ENCODE data around the gene PLXNA2.
A peak's percentile ranks its signal among the peaks of the same experiment; 100 is the strongest.

Gene PLXNA2

DNA sequence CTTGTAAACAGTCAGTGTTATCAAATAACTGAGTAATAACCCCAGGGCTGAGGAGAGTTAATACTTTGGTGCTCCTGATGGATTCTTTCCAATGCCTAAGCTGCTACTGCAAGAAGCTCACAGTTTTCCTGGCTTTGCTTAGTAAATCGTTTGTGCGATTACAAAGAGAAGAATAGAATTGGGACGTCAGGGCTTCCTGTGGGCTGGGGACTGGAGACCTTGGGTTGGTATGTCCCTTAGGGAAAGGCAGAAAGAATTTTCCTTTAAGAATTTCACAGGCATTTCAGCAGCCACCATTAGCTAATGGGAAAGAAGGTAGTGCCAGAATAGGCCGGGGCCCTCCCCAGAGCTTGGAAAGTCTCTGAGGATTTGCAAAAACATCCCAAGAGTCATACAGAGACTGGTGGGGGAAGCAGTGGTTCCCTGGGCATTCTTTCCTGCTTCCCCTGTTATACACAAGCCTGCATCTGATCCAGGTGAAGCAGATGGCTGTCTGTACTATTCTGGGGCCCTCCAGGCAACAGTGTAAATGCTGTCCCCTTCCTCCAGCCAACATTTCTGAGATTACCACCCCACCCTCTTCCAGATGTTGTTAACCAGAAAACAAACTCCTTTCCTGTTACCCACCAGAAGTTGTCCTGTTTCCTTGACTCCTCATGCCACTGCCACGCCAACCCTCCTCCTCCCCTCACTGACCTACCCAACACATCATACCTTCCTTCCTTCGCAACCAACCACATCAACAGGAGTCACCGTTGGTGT is 40.2 kb downstream of the PLXNA2 start:
- no peak for DNase-seq

DNA sequence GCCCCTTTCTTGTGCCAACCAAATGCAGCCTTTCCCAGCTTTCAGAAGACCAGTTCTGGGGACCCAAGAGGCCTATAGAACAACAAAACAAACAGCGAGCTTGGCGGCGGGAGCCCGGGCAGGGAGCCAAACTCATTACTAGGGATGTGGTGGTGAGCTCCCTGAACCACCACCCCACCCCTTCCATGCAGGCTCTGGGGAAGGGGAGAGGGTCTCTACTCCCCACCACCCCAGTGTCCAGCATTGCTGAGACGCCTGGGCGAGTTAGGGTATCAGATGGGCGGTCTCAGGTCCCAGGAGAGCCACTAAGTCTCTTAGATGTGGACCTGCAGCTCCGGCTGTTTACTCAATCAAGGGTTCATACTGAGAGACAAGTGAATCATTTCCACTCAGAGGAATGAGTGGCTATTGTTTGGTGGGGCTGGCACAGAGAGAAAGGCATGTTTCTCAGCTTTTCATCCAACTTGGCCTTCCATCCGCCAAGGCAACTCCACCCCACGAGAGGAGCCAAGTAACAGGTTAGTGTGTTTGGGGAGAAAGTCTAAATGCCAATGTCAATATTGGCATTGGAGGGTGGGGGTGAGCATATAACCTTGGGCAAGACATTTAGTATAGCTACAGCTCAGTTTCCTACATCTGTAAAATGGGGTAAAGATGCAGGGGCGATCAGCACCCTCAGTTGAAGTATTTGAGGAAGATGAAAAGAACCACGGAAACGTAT is 40.9 kb downstream of the PLXNA2 start:
- peak; percentile 66 for DNase-seq

DNA sequence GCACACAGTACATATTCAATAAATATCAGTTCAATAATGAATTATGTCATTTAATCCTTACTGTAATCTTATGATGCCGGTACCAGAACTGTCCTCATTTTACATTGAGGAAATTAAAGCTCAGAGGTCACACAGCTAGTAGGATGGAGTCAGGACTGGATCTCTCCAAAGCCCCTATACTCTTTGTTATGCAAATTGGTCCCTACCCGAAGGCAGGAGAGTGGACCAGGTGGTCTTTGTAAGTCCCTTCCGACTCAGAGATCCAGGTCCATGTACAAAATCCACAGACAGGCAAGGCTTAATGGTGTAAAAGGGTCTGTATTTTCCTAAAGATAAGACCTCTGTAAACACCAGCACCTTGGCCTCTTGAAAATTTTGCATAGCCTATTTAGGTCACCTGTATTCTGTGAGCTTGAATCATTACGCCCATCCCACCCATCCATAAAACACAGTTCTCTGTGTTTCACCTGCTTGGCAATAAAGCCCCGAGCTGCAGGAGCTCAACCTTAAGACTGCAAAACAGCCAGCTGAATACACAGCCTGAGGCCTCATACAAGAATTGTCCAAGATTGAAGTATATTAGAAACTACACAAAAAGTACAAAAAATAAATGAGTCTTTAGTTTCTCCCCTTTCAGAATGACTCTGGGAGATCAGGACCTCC is 41.7 kb downstream of the PLXNA2 start:
- no peak for DNase-seq

GRCh38 chr1:208201229-208201628 is 43.0 kb downstream of the PLXNA2 start:
- no peak for DNase-seq

DNA sequence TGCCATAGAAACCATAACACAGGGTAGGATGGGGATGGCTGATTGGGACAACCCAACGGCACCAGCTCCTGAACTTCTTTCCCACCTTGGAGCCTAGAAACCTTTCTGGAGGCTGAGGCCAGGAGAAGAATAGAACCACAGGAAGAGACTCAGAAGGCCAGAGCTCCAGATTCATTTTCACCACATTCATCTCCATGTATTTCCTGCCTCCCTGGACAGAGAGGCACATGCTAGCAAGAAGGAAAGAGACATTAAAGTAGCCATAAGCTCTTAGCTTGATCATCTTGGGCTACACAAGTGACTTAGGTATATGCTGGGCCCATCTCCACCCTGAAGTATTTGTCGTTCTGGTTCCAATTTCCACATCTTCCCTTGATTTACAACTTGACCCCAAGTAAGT is 44.1 kb downstream of the PLXNA2 start:
- DNase-seq, result no peak

DNA sequence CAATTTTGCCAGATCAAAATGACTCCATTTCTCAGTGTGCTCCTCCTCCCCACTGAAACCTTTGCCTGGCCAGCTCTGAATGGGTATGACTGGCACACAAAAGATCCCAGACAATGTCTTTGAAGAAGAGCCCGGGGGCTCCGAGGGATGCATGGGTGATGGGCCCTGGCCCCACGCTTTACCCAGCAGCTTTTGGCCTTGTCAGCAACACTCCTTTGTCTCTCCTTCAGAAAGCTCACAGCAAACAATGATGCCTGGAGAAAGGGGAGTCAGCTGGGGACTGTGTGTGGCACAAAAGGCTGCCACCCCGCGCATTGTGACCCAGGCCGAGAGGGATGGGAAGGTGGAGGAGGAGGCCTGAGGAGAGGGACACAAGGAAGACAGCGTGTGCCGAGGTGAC is 45.9 kb downstream of the PLXNA2 start:
- DNase-seq, result no peak

DNA sequence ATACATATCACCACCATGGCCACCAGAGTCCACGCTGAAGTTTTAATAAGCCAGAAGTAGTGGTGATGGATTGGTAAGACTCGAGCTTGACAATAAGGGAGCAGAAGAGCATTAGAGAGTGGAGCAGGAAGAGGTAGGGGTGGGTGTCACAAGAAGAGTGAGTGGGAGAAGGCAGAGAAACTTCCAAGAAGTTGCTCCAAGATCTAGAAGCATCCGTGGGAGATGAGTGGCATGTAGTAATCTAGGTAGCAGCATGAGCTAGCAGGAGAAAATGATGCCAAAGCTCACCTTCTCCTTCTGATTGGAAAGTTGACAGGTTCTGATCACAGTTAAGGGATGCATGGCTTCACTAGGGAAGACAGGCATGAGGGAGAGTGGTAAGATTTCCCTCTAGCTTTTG is 49.2 kb downstream of the PLXNA2 start:
- DNase-seq, result no peak

GRCh38 chr1:208192995-208193394 is 51.2 kb downstream of the PLXNA2 start:
- DNase-seq, result no peak

- DNase-seq, result no peak
These were observed 53.4 kb downstream of the PLXNA2 start for GRCh38 chr1:208190784-208191183.

GRCh38 chr1:208189716-208190115 is 54.5 kb downstream of the PLXNA2 start:
- DNase-seq, result no peak

GRCh38 chr1:208189183-208189582 is 55.0 kb downstream of the PLXNA2 start:
- DNase-seq, result no peak

DNA sequence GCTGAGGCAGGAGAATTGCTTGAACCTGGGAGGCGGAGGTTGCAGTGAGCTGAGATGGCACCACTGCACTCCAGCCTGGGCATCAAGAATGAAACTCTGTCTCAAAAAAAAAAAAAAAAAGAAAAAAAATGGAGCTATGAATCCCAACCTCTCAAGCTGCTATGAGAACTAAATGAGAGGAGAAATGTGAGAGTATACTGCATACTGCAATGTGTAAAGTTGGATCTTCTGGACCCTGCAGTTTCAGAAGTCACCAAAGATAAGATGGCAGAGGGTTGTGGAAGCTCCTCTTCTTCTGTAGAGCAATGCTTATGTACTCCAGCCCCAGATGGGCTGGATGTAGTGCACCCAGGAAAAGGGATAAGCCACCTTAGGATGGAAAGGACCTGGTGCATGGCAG is 55.6 kb downstream of the PLXNA2 start:
- DNase-seq, result no peak

DNA sequence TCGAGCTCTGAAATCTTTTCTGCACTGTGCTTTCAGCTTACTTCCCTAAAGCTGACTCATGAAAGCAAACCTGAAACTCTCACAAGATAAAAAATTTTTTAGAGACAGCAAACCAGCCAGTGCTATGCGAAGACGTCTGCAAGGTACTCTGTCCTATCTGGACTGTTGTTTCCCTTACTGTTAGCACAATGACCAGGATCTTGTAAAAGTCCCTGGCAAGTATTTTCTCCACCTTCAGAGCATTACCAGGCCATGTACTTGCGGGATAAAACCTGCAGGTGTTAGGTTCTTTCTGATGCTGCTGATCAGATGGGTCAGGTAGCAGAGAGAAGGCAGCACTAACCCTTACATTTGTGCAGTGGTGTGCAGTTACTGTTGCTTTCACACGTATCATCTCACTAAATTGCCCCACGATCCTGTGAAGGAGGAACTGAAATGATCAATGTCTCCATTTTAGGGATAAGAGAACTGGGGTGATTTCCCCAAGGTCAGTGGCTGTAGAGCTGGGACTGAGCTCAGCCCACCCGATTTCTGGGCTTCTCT is 56.6 kb downstream of the PLXNA2 start:
- no peak for DNase-seq

DNA sequence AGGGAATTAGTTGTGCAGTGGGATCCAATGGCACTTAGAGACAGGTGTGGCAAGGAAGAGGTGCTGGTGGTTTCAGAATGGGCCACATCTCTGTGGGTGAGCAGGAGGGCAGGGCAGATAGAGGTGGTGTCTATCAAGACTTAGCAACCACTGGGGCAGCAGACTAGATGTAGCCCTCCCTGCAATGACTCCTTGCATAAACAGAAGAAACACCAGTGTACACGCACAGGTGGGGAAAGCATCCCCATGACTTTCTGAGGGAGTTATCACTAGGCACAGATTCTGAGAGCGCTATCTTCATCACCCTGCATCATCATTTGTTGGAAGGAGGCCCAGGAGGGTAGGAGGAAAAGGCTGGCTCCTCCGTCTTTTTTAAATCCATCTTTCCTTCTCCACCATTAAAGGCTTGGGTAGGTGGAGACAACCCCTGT is 58.4 kb downstream of the PLXNA2 start:
- no peak for DNase-seq

GRCh38 chr1:208184966-208185654 is 59.1 kb downstream of the PLXNA2 start:
- no peak for DNase-seq

DNA sequence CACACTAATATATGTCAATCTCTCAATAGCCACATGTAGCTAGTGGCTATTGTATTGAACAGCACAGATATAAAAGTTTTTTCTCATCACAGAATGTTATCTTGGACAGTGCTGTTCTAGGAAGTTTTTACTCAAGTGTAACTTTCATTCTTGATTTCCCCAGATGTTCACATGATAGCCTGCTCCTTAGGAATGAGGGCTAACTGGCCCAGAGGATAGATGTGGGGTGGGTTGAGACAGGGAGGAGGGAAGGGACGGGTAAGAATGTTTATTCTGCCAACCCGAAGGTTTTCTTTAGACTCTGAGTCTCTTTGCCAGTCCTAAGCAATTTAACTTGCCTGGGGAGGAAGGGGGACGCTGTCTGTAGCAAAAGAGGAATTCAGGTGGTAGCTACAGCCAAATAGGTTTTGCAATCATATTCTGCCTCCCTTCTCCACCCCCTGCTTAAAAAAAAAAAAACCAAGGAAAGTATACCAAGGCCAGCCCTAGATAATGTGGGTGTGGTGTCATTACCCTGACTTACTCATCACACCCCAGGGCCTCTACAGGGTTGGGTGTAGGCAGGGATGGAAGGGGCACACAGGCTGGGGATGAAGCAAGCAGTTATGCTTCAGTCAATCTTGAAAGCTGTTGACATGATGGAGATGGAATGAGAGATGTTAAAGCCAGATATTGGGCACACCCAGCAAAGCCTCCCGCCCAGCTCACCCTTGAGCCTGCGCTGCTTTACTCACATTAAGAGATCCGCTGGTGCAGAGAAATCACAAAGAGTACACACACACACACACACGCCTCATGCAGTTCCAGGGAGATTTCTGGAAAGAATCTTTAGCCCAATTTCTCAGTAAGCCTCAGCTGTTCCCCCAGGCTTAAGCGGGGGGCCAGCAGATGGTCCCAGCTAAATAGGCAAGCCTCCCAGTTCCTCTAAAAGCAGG is 59.9 kb downstream of the PLXNA2 start:
- peak; percentile 75 for DNase-seq

GRCh38 chr1:208182880-208183645 is 61.1 kb downstream of the PLXNA2 start:
- DNase-seq, result no peak

GRCh38 chr1:208181364-208181763 is 62.8 kb downstream of the PLXNA2 start:
- no peak for DNase-seq

GRCh38 chr1:208180421-208180820 is 63.8 kb downstream of the PLXNA2 start:
- DNase-seq, result no peak

GRCh38 chr1:208179961-208180409 is 64.2 kb downstream of the PLXNA2 start:
- no peak for DNase-seq

DNA sequence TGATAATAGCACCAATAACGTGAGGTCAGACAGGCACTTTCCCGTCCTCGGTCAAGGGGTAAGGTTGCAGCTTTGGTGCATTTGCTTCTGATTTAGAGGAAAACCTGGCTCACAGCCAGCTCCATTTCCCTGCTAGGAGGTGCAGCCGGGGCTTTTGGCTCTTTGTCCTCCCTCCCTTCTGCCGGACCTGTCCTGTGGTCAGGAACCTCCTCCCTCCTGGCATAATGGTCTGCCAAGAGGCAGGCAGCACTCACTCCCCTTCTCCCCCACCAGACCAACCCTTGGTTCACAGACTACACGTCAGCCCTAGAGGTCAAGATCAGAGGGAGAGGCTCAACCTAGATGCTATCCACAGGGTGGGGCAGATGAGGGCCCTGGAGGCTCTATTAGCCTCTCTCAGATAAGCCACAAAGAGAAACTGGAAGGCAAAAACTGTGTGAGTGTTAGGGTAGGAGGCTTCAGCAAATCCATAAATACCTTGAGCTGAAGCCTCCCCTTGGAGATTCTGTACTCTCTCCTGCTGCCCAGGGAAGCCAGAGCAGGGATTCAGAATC is 64.8 kb downstream of the PLXNA2 start:
- DNase-seq, result no peak

All from right hindlimb (tissue), 1 donor.